Uterus (tissue), 4 donors: Measurements from ENCODE around the gene GRIK2. TPM values are rescaled to one million over a fixed set of nuclear protein-coding genes. Genes with fewer than 3 reads are reported as not detected.

Experiments used
- DNase-seq, 2 donors: peaks; one replicate each; pipeline ENCODE4 v3.0.0-alpha.2; 2019 to 2020
- H3K27ac ChIP-seq, 2 donors: fragments of 200-600 bp; sonication (generic); 1 replicate in 1 of 2; 2 replicates in 1 of 2; pipeline ENCODE4 v1.5.1; 2016 to 2018
- H3K27me3 ChIP-seq, 2 donors: fragments of 200-600 bp; sonication (generic); one replicate each; pipeline ENCODE4 v1.5.1; 2018 to 2019; ENCODE audit warnings: control low read depth in 1 of 2
- H3K36me3 ChIP-seq, 2 donors: fragments of 200-600 bp; sonication (generic); one replicate each; pipeline ENCODE4 v1.5.1; 2019; ENCODE audit warnings: control low read depth in 1 of 2
- H3K4me1 ChIP-seq, 2 donors: fragments of 200-600 bp; sonication (generic); one replicate each; pipeline ENCODE4 v1.5.1; 2018 to 2019; ENCODE audit warnings: control low read depth in 1 of 2
- H3K4me3 ChIP-seq, 2 donors: fragments of 200-600 bp; sonication (generic); 1 replicate in 1 of 2; 2 replicates in 1 of 2; pipeline ENCODE4 v1.5.1; 2018 to 2019; ENCODE audit warnings: mild to moderate bottlenecking in 1 of 2
- H3K9me3 ChIP-seq, 2 donors: fragments of 200-600 bp; sonication (generic); one replicate each; pipeline ENCODE4 v1.5.1; 2019; ENCODE audit warnings: control low read depth in 1 of 2
- POLR2A ChIP-seq, 2 donors: fragments of 450-650 bp; IDR thresholded peaks; one replicate each; pipeline ENCODE4 v1.6.1; 2016; ENCODE audit warnings: antibody characterized with exemption in 2 of 2, mild to moderate bottlenecking in 1 of 2, moderate library complexity in 1 of 2
- intact Hi-C: fragments of 100-400 bp; cut with DNase I; formaldehyde crosslinking; loops from one replicate; pipeline ENCODE4 v1.15.1; 2023; ENCODE audit warnings: low total_unique reads
- total RNA-seq, 4 donors: library from RNA; depleted of rRNA in 3 of 4; stranded (reverse); fragments of >200 nt in 3 of 4; gene quantifications; one replicate each; pipeline versions ENCODE4 v1.1.0 to v1.2.4, GENCODE V29; 2014 to 2023
- TF ChIP-seq, protein P1 (sequence below), 4 experiments: fragments of 200-600 bp in 2 of 4; fragments of 450-650 bp in 2 of 4; sonication (generic) in 2 of 4; IDR thresholded peaks; one replicate each; pipeline ENCODE4 v1.5.1; 2016 to 2019; ENCODE audit warnings: antibody characterized with exemption in 4 of 4, mild to moderate bottlenecking in 2 of 4, moderate library complexity in 1 of 4
- donor health status: DM: yes; HTN: yes; CAD: no.

The GRIK2 gene
- total RNA-seq, 4 donors from 2014 or later = 0.76 to 13.1 TPM; not detected in 2

DNA sequence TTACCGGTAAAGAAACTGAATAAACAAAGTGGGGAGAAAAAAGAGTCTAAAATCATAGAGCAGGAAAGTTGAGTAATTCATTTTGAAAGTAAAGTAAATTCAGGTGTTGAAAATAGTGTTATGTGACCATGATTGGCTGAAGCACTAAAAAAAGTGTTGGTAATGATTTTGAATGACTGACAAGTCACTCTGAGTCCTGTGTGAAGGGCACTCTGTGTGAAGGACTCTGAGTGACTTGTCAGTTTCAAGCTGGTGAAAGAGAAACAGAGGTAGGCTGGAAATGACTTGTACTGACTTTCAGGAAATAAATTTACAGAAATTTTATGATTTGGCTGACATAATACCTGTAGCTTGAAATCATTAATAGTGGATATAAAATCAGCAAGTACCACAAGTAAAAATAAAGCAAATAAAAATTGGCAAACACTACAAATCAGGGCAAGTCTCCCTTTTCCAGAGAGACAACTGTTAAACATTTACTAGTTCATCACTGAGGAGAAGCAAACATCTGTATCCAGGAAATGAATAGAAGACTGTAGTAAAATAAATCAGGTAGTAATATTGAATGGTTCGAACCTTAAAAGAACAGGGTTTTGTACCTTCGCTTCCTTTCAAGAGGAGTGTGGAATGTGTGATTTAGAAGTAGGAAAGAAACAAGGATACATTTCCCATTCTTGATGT lies 630.6 kb downstream of the GRIK2 start:
- intact Hi-C loops = no loop called here
- DNase-seq = no peak
- Histone ChIP-seq H3K4me3 (no peak overlapping the region), H3K27ac (no peak overlapping the region), H3K27me3 (no peaks in the 10 kb centered on the region), H3K4me1 (no peaks in the 10 kb centered on the region), H3K36me3 (peaks cover 0 to 4% of the 10 kb centered on the region in 2 donors), H3K9me3 (no peaks in the 10 kb centered on the region)
- TF ChIP-seq POLR2A (IDR thresholded peaks at IDR 0.05) = no peak
- TF ChIP-seq, protein P1, sequence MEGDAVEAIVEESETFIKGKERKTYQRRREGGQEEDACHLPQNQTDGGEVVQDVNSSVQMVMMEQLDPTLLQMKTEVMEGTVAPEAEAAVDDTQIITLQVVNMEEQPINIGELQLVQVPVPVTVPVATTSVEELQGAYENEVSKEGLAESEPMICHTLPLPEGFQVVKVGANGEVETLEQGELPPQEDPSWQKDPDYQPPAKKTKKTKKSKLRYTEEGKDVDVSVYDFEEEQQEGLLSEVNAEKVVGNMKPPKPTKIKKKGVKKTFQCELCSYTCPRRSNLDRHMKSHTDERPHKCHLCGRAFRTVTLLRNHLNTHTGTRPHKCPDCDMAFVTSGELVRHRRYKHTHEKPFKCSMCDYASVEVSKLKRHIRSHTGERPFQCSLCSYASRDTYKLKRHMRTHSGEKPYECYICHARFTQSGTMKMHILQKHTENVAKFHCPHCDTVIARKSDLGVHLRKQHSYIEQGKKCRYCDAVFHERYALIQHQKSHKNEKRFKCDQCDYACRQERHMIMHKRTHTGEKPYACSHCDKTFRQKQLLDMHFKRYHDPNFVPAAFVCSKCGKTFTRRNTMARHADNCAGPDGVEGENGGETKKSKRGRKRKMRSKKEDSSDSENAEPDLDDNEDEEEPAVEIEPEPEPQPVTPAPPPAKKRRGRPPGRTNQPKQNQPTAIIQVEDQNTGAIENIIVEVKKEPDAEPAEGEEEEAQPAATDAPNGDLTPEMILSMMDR (IDR thresholded peaks at IDR 0.05) = no peak

DNA sequence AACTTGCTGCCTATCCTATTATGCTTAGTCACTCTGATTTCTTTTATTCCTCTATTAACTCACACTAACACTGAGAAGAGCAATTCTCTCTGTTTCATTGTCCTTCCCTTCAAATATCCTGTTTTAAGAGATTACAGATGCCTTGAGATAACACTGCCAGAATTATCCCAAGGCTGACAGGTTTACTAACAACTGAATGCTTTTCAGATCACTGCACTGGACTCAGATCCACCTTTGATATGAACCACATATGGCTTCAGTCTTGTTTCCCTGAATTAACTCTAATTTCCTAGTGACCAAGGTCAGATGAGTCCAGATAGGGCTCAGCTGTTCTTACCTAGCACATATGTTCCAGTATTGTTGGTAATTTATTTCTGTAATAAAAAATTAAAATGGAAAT lies 633.1 kb downstream of the GRIK2 start:
- H3K4me3 ChIP-seq = no peak overlapping the region
- no peak for DNase-seq
- intact Hi-C loops = no loop called here
- peaks cover 0 to 4% of the 10 kb centered on the region in 2 donors for H3K36me3 ChIP-seq
- H3K27me3 ChIP-seq = no peaks in the 10 kb centered on the region
- no peaks in the 10 kb centered on the region for H3K9me3 ChIP-seq
- TF ChIP-seq POLR2A (IDR thresholded peaks at IDR 0.05) = no peak
- TF ChIP-seq, protein P1 (IDR thresholded peaks at IDR 0.05) = no peak
- no peak overlapping the region for H3K27ac ChIP-seq
- H3K4me1 ChIP-seq = no peaks in the 10 kb centered on the region

DNA sequence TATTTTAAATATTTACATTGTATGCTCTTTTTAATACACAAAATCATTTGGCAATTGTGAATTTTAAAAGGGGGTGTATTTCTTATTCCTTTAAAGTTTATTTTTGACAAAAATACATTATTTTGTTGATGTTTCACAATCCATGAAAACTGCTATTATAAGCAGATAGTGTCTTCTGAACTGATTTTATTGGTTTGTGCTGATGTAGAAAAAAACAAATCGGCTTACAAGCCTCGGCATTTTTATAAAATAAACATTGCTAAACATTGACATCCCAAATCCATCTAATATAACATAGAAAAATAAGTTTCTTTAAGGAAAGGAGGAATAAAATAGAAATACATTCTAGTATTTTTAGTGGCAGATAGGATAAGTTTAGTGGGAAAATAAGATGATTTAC lies 634.7 kb downstream of the GRIK2 start:
- H3K27ac ChIP-seq = no peak overlapping the region
- H3K4me3 ChIP-seq = no peak overlapping the region
- H3K4me1 ChIP-seq = no peaks in the 10 kb centered on the region
- TF ChIP-seq, protein P1 (IDR thresholded peaks at IDR 0.05) = no peak
- no peak for TF ChIP-seq POLR2A (IDR thresholded peaks at IDR 0.05)
- DNase-seq = no peak
- H3K9me3 ChIP-seq = no peaks in the 10 kb centered on the region
- H3K27me3 ChIP-seq = no peaks in the 10 kb centered on the region
- intact Hi-C loops = no loop called here
- H3K36me3 ChIP-seq = peaks cover 0 to 4% of the 10 kb centered on the region in 2 donors

DNA sequence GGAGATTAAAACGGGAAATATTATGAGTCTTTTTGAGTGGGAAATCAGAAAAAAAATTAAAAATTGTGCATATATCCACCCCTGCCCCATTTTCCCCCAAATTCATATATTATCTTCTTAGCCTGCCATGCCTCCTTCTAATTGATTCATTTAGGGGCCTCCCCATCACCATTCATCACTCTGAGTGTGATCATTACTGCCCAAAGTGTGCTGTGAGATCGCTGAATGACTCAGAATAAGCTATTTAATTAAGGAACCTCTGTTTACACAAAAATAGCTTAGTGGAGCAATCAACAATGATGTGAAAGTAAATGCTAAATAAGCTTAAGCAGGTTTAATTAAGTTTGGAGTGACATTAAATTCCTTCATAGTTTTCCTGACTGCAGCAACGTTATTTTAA lies 645.5 kb downstream of the GRIK2 start:
- no peak for DNase-seq
- Histone ChIP-seq H3K27ac (no peak overlapping the region), H3K27me3 (no peaks in the 10 kb centered on the region), H3K4me1 (no peaks in the 10 kb centered on the region), H3K4me3 (no peak overlapping the region), H3K36me3 (no peaks in the 10 kb centered on the region), H3K9me3 (no peaks in the 10 kb centered on the region)
- intact Hi-C loops = no loop called here
- TF ChIP-seq, protein P1 (IDR thresholded peaks at IDR 0.05) = no peak
- no peak for TF ChIP-seq POLR2A (IDR thresholded peaks at IDR 0.05)

DNA sequence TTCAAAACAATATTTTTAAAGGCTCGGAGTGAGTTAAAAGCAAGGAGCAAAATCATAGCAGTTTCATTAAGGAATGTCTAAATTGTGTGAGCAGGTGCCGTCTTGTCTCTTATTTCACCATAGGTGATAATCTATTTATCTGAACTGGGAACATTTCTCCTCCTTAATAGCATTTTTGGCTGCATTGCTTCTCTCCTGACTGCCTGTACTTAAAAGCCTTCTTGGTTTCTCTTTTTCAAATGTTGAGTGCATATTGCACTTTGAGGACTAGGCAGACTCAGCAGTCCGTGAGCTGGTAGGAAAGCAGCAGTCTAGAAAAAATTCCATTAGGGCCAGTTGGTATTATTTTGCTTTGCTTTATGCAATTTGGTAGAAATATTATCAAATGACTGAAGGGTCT lies 645.9 kb downstream of the GRIK2 start:
- no peak overlapping the region for H3K4me3 ChIP-seq
- no peaks in the 10 kb centered on the region for H3K4me1 ChIP-seq
- no peaks in the 10 kb centered on the region for H3K36me3 ChIP-seq
- intact Hi-C loops = no loop called here
- TF ChIP-seq POLR2A (IDR thresholded peaks at IDR 0.05) = no peak
- TF ChIP-seq, protein P1 (IDR thresholded peaks at IDR 0.05) = no peak
- no peak for DNase-seq
- no peaks in the 10 kb centered on the region for H3K27me3 ChIP-seq
- no peak overlapping the region for H3K27ac ChIP-seq
- no peaks in the 10 kb centered on the region for H3K9me3 ChIP-seq
